Measurements from ENCODE around the gene CPSF3. TPM values are rescaled to one million over a fixed set of nuclear protein-coding genes. Genes with fewer than 3 reads are reported as not detected.

The CPSF3 gene
- total and polyA plus RNA-seq, 7 donors, result 14.4 to 33.5 (median 23.2) TPM

DNA sequence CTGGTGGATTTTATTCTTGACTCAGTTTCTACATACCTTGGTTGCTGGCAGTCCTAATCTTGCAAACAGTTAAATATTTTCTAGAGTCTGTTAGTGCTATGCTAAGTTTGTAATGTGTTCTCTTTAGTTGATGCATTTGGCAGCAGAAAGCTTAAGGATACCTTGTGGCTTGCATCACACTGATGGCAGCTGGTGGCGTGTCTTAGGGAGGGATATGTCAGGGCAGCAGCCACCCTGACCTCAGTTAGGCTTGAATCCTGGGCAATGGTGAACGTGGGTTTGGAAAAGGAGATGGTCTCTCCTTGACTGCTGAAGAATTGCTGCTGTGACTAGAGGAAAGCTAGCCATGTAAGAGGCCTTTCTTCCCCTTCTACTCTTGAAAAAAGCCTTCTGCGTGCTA lies 55.1 kb downstream of the CPSF3 start:
- Histone ChIP-seq H3K9me3 (no peaks in the 10 kb centered on the region), H3K27ac (no peak overlapping the region), H3K4me3 (no peak overlapping the region), H3K4me1 (peaks cover 2 to 42% (median 30%) of the 10 kb centered on the region in 4 donors), H3K36me3 (peaks cover 17 to 68% (median 28%) of the 10 kb centered on the region in 4 donors), H3K27me3 (no peaks in the 10 kb centered on the region)
- intact Hi-C loops (cut with DNase I), result loop anchor here (5.0 kb wide), 1 partner anchor 79 kb away; the partner anchor contains the start of gene ADAM17
- no peak for TF ChIP-seq EP300 (IDR thresholded peaks at IDR 0.05)
- TF ChIP-seq, protein P1, sequence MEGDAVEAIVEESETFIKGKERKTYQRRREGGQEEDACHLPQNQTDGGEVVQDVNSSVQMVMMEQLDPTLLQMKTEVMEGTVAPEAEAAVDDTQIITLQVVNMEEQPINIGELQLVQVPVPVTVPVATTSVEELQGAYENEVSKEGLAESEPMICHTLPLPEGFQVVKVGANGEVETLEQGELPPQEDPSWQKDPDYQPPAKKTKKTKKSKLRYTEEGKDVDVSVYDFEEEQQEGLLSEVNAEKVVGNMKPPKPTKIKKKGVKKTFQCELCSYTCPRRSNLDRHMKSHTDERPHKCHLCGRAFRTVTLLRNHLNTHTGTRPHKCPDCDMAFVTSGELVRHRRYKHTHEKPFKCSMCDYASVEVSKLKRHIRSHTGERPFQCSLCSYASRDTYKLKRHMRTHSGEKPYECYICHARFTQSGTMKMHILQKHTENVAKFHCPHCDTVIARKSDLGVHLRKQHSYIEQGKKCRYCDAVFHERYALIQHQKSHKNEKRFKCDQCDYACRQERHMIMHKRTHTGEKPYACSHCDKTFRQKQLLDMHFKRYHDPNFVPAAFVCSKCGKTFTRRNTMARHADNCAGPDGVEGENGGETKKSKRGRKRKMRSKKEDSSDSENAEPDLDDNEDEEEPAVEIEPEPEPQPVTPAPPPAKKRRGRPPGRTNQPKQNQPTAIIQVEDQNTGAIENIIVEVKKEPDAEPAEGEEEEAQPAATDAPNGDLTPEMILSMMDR (IDR thresholded peaks at IDR 0.05), result no peak
- 86 to 87% methylated on average over 3 of the region's 3 CpGs for WGBS, 2 donors
- no peak for DNase-seq

DNA sequence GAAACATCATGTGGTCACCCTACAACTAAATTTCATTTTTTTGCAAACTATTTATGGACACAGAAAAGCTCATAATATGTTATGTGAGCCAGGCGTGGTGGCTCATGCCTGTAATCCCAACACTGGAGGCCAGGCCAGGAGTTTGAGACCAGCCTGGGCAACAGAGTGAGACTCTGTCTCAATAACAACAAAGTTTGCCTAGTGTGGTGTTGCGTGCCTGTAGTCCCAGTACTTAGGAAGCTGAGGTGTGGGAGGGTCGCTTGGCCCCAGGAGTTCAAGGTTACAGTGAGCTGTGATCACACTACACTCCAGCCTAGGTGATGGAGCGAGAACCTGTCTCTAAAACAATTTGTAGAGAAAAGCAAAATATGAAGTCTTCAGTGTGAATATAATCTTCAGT lies 56.7 kb downstream of the CPSF3 start:
- TF ChIP-seq, protein P1 (IDR thresholded peaks at IDR 0.05), result no peak
- Histone ChIP-seq H3K4me1 (peaks cover 2 to 35% (median 25%) of the 10 kb centered on the region in 4 donors), H3K36me3 (peaks cover 33 to 85% (median 43%) of the 10 kb centered on the region in 4 donors), H3K9me3 (no peaks in the 10 kb centered on the region), H3K27ac (no peak overlapping the region), H3K27me3 (no peaks in the 10 kb centered on the region), H3K4me3 (no peak overlapping the region)
- no peak for DNase-seq
- 93 to 96% methylated on average over 4 of the region's 4 CpGs for WGBS, 2 donors
- intact Hi-C loops (cut with DNase I), result no loop called here

DNA sequence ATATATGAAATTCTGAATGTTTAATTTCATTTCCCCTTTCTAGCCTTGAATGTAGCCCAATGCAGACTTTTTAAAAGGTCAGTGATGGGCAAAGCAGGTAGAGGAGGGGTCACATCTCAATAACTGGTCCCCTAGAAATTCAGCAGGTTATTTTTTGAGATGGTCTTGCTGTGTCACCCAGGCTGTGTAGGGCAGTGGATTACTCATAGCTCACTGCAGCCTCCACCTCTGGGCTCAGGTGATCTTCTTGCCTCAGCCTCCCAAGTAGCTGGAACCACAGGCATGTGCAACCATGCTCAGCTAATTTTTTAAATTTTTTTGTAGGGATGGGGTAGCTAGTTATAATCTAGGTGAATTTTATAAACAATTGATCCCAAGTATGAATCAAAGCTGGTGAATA lies 59.7 kb downstream of the CPSF3 start:
- H3K36me3 ChIP-seq, result peaks cover 56 to 100% (median 69%) of the 10 kb centered on the region in 4 donors
- intact Hi-C loops (cut with DNase I), result no loop called here
- no peaks in the 10 kb centered on the region for H3K27me3 ChIP-seq
- TF ChIP-seq, protein P1 (IDR thresholded peaks at IDR 0.05), result no peak
- TF ChIP-seq POLR2A (IDR thresholded peaks at IDR 0.05), result no peak
- TF ChIP-seq EP300 (IDR thresholded peaks at IDR 0.05), result no peak
- TF ChIP-seq POLR2AphosphoS5 (IDR thresholded peaks at IDR 0.05), result no peak
- H3K9me3 ChIP-seq, result no peaks in the 10 kb centered on the region
- DNase-seq, result no peak
- no peak overlapping the region for H3K4me3 ChIP-seq
- peaks cover under 1 to 8% (median 5%) of the 10 kb centered on the region in 4 donors for H3K4me1 ChIP-seq
- H3K27ac ChIP-seq, result no peak overlapping the region

DNA sequence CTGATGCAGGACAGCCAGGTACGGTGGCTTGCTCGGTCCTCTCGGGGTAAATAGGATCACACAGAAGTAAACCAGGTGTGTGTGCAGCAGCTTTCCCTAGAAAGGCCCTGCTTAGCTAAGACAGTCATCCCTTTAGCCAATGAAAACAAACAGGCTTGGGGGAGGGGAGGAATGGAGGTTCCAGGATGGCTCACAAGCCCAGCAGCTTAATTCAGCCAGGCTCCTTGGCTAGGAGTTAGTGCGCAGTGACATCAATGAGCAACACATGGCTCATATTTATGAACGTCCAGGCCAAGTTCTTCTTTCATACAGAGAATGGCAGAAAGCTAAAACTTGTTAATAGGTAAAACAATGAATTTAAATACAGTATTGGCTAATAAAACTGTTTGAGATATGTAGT lies 61.1 kb downstream of the CPSF3 start:
- no peaks in the 10 kb centered on the region for H3K9me3 ChIP-seq
- intact Hi-C loops (cut with DNase I), result no loop called here
- H3K27ac ChIP-seq, result no peak overlapping the region
- H3K4me1 ChIP-seq, result peaks cover 0 to 2% (median 0%) of the 10 kb centered on the region in 4 donors
- no peak for DNase-seq
- WGBS, 2 donors, result 86 to 92% methylated on average over 5 of the region's 5 CpGs
- peaks cover 62 to 100% (median 74%) of the 10 kb centered on the region in 4 donors for H3K36me3 ChIP-seq
- H3K27me3 ChIP-seq, result no peaks in the 10 kb centered on the region
- no peak overlapping the region for H3K4me3 ChIP-seq
- TF ChIP-seq EP300 (IDR thresholded peaks at IDR 0.05) (no peak), POLR2A (IDR thresholded peaks at IDR 0.05) (no peak), POLR2AphosphoS5 (IDR thresholded peaks at IDR 0.05) (no peak)
- TF ChIP-seq, protein P1 (IDR thresholded peaks at IDR 0.05), result no peak
